Brain pericyte (primary cell): ENCODE results near the gene FOS.
A peak's percentile ranks its signal among the peaks of the same experiment; 100 is the strongest.

Source experiments
- DNase-seq: peaks from one replicate; pipeline ENCODE4 v3.0.0-alpha.2; 2012; ENCODE audit warnings: low read depth, low spot score

The FOS gene

DNA sequence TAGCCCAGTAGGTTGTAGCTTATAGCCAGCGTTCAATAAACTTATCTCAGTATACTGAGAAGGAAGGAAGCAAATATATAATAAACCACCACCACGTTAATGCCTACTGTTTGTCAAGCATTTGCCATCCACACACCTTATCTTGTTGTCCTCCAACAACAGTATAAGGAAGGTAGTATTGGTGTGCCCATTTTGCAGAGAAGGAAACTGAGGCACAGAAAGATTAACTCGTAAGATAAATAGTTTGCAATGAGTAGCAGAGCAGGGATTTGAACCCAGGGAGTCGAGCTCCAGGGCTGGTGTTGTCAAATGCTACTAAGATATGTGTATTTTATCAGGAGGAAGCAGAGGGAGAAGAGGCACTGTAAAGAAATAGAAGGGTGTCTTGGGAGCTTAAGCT lies 27.8 kb upstream of the FOS start:
- no peak for DNase-seq

DNA sequence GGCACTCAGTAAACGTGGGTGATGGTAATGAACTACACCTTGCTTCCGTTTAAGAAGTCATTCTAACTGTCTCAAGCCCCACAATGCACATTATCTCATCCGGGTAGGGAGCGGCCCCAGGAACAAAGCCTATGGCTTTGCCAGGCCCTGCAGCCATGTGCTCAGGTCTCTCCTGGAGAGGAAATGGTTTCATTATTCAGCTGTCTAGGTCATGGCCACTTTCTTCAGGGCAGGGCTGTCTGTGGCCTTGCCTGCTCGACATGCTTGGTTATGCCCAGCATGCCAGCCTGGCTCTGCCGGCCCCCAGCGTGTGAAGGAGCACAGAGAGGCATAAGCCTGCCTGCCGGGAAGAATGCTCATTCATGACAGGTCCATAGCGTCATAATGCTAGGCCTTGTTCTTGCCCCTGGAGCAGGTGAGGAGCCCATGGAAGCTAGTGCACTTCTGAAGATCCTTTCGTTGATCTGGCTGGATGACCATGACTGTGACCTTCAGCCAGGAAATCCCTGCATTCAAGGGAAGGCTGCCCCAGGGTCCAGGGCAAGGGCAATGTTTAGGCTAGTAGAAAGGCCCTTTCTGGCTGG lies 26.3 kb upstream of the FOS start:
- no peak for DNase-seq

DNA sequence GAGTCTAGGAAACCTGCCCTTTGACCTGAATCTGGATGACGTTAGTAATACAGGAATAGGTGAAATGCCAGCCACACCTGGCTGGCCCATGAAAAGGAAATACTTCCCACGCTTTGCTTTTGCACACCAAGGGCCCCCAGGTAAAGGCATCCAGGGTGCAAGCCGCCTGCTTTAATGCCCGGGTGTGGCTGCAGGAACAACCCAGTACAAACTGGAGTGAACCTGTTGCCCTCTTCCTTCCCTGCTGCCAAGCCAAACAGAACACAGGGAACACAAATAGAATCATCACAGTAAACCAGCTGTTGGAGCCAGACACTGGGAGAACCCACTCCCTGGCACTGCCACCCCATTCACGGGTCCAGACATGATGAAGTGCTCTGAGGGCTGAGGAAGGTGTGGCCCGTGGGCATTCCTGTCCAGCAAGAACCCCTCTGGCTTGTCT lies 24.2 kb upstream of the FOS start:
- DNase-seq, result no peak

DNA sequence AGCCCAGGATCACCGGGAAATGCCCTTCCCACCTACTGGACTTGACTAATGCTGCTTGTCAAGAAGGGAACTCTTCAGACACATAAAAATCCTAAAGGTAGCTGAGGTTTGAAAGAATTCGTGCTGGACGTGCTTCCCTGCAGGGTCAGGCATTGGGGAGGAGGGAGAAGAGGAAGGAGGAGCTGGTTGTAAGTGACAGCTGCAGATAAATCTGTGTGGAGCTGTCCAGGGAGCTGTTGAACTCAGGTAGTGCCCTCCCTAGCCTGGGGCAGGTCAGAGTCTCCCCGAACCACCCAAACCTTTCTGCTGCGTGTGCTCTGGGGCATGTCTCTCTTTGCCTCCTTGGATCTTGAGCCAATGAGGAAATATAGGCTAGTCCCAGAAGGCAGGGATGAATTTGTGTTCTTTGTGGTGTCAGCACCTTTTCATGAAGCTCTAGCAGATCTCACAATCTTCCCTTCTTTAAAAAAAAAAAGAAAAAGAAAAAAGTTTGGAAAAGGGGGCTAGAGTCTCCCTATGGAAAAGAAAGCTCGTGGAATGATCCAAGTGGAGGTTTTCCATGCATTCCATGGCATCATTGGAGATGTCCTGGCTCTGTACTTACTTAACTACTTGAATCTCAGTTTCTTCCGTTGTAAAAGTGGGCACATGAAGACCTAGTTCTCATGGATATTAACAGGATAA lies 23.6 kb upstream of the FOS start:
- DNase-seq, result no peak

DNA sequence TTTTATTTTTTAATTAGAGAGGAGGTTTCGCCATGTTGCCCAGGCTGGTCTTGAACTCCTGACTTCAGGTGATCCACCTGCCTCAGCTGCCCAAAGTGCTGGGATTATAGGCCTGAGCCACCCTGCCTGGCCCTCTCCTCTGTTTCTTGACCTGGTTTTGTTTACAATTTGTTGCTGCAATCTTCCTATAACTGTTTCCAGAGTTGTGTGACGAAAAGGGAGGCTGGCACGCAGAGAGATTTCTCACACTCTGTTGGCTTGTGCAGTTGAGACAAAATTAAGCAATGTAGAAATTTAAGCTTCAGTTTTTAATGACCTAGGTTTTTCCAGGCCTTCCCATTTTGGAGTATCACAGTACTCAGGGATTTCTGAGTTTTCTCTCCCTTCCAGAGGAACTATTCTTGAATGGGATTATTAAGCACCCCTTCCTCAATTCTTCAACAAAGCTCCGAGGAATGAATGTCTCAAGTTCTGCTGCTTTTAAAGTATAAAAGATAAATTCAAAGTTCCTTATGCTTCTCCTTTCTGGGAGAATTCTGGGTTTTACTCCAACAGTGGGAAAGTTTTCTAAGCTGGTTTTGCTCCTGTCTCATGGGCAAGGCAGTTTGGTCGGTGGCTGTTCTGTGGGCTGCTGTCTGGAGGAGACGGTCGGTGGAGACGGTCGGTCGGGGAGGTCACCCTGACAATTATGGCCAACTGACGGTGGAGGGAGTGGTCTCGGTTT lies 20.4 kb upstream of the FOS start:
- no peak for DNase-seq

DNA sequence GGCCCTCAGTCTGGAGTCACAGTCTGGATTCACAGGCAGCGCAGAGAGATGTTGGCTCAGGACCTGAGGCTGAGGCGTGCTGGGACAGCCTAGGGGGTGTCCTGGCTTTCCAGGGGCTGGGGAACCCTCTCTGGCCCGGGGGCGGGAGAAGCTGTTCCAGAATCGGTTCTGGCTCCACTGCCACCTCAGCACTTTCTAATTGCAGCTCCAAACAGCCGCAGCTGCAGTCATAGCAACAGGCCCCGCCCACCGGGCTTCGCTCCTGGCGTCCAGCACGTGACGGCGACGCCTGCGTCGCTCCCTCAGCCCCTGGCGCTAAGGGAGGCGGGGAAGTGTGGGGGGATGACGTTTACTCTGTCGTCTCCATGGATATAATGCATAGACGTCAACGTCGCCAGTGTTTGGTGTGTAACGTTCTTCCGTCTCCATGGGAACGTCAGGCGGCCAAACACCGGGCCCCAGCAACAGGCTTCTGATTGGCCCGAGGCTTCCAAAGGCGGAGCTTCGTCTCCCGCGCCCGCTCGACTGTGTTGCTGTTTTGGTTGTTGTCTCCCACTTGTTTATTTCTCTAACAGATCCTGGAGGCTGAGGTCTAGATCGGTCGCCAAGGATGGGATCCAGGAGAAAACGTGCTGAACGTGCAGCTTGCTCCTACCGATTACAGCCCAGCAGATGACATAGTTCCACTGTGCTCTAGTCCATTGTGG lies 19.7 kb upstream of the FOS start:
- DNase-seq, result peak; percentile 100

DNA sequence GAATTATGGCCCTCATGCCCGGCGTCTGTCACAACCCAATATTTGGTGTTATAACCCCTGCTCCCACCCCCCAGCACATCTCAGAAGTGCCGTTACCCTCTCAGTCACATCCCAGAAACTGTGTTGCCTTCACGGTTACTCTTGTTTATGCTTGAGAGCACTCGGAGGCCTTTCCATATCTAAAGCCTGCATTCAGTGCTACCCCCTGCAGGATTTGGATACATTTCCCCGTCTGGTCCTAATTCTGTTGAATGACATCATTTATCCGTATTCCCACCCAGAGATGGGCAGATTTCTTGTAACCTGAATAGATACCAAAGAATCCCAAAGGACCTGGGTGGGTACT lies 19.1 kb upstream of the FOS start:
- no peak for DNase-seq

DNA sequence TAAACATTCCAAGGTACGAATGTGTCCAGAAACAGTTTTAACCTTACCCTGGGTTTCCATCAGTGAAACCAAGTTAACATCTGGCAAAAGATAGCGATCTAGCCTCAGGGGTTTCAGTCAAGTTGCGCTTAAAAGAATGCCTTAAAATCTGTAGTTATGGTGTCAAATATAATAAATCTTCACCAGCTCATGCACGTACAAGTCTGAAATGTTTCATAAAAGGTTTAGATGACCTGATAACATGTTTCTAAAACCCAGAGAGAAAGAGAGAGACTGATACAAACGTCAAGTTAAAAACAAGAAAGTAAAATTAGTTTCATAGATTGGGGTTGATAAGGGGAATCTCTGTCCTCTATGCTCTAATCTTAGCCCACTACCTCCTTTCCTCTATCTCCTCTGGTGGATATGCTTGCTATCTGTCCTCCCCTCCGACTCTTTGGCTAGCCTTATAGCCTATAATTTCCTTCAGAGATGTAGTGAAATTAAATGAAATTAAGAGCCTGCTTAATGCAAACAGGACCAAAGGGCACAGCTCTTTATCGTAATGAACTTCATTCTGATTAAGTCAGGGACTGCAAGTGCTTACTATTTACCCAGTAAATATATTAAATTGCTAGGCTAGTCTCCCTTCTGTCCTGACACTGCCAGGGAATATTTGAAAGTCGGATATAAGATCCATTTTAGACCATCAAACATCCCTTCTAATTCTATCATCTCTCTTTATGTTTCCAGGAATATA lies 18.4 kb upstream of the FOS start:
- no peak for DNase-seq

DNA sequence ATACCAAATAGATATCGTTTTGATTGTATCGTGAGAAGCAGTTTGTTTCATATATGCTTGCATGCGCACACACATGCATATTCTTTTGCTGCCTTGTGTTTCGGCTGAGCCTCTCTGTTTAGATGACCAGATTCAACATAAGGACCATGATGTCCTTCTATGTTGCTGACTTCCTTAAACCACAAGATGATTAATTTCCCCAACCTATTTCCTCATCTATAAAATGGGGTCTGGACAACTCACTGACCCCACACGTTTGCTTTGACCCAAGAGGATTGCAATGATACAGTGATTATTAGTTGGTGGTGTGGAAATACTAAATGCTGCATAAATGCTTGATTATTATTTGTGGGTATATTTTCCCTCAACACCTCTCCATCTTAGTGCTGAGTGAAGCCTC lies 16.8 kb upstream of the FOS start:
- DNase-seq, result no peak

DNA sequence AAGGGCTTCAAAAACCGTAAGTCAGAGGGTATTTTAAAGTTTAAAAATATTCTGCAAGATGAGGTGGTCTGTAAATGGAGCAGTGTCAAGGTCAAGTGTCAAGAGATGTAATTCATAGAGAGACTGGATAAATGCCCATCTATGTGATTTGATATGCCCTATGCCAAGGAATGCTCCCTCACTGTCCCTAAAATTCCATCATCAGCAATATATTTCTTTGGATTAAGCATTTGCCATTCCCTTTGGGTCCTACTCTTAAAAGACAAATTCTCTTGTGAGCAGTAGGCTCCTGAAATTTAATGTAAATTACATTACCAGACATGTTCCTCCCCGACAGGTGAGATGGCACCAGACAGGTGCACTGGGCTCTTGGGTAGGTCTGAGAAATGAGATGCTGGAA lies 16.0 kb upstream of the FOS start:
- DNase-seq, result no peak

DNA sequence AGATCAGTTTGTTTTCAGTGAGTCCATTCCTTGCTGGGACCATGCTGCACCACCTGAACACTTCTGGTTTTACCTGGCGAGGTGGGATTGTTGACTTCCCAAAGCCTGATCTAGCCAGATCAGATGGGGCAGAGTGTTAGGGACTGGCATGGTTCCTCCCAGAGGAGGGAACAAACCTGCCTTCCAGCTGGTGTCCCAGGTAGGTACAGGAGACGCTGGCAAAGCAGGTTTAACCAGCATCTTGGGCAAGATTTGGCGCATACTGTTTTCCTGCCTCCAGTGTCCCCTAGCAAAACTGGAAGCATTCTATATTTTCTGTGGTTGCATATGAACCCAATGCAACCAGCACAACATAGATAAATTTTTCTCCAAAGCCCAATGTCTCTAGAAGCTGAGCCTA lies 14.6 kb upstream of the FOS start:
- DNase-seq, result no peak

DNA sequence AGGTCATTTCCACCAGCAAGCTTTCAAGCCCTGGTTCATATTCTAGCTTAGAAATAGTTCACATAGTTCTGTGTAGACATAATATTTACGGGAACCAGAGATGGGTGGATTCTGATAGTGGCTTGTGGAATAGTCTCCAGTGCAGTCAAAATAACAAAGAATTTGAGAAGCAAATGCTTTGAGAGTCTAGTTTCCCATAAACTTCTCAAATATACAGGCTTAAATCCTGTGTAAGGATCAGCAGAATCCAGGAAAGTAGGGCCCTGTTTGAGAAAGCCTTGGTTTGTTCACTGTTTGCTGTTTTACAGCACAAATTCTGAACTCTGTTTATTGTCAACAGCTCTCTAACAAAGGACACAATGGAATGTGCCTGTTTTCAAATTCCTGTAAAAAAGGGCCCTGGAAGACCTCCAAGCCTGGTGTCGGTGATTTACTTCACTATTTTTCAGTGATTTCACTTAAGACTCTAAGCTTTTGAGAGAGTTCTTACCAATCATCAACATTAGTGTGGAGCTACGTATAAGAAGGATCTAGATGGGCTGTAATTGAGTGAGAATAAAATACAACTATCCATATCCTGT lies 11.4 kb upstream of the FOS start:
- DNase-seq, result no peak

DNA sequence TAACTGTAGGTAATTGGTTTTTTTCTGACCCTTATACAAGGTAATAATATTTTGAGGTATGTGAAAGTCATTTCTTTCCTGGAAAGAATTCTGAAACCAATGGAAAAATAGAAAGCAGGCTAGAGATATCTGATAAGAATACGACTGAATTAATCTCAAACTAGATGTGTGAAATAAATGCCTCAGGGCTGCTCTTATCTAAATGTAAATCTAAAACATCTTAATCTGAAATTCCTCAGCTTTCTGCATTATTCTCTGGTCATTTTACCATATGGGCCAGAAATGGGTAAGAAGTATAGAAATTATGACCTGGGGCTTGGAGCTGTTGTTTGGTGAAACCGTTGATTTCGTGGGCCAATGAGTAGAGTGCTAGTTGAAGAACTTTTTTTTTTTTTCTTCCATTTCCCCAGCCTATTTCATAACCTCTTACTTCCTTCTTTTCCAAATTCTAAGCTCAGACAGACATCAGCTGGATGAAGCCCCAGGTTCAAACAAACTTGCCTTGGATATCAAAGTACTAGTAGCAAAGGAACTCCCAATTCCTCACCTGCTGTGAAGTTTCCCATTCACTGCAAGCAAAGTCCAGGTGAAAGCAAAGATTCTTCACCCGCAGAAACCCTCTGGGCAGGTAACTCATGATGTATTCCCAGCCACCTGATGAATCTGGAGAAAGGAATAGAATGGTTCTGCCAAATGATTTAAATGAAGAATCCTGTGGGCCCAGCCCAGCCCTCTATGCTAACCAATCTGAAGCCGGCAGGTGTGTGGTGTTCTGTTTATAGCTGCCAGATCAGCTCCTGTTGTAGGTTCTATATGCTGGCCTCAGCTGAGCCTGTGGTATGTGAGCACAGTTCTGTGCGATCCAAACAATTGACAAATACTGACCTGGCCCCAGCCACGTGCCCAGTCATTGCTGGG lies 9.7 kb upstream of the FOS start:
- DNase-seq, result no peak

DNA sequence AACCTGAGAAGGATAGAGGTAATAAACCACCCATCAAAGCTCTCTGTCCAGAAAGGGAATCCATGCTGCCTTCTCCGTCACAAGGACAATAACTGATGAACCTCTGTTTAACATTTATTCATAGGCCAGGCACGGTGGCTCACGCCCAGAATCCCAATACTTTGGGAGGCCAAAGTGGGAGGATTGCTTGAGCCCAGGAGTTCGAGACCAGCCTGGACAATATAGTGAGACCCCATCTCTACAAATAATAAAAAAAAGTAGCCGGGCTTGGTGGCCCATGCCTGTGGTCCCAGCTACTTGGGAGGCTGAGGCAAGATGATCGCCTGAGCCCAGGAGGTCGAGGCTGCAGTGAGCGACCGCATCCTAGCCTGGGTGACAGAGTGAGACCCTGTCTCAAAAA lies 7.1 kb upstream of the FOS start:
- DNase-seq, result no peak

DNA sequence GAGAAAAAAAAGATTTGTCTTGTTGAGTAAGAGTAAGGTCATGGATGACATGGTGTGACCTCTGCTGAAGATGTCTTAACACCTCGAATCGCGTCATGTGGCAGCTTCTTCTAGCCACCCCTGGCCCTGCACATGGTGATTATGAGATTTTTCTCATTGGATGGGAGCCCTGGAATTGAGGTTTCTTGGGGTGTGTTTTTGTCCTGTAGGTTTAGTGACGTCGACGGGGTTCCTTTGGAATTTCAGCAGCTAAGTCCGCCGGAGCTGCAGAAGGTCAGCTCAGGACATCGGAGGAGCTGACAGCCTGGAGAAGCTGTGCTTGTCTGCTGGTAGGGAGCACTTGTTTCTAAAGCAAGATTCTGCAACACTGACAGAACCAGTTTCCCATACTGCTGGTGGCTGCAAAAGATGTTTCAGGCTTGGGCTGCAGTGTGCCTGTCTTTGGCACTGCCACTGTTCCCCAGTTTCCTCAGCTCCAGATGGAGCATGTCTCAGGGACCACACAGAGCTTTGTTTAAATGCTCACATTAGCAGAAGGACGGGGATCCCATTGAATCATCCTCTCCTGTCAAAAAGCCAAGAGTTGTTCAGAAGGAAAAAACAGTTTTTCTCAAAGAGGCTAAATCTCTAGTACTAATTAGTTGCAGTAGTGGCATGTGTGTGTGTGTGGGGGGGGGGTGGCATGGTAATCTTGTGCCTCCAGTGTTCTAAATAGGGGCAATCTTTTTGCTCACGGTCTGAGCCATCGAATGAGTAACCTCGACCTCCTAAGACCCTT lies 5.2 kb upstream of the FOS start:
- no peak for DNase-seq

DNA sequence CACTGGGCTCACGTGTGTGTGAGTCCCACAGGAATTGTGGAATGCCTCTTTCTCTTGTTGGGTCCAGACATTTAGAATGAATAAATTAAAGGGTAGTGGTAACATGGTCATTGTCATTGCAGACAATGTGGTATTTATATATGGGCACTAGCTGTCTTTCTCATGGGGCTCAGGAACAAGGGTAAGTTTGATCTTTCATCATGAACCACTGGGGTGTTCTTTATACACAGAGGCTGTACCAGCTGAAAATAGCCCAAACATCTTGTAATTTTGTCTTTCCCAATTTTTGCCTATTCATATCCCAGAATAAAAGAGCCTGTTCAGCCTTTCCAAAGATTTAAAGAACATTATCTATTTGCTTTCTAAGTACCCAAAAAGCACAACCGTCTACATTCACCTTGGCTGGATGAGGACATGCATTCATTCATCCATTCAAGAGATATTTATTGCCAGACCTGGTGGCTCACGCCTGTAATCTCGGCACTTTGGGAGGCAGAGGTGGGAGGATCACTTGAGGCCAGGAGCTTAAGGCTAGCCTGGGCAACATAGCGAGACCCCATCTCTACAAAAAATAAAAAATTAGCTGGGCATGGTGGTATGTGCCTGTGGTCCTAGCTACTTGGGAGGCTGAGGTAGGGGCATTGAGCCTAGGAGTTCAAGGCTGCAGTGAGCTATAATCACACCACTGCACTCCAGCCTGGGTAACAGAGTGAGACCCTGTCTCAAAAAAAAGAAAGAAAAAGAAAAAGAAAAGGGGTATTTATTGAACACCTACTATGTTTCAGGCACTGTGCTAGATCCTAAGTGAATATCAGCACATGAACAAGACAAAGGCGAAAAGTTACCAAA lies 4.4 kb upstream of the FOS start:
- no peak for DNase-seq

DNA sequence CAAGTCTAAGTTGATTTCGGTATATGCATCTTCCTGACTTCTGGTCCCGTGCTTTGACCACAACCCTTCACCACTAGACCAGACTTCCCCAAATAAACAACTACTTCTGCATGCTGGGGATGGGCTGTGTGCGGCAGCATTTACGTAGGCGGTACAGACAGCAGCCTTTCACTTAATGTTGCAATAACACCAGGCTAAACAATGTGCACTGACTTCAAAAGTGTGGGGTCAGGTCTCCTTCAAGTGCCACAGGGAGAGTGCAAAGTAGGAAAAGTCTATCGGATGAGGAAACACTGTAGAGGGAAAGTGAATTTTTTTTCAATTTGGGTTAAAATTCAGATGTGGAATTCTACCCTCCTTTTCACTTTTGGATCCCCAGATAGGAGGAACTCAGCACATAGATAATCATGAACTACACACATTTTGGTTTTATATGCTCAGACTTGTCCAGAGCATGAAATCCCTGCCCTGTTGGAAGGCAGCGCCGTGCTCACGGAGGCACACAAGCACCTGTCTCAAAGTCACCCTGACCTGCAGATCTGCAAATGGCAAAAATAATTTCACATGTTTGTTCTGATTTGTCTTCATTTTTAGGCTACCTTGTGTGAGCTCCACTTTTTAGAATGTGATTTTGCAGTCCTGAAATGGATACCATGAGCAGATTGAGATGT lies 3.6 kb upstream of the FOS start:
- DNase-seq, result no peak

DNA sequence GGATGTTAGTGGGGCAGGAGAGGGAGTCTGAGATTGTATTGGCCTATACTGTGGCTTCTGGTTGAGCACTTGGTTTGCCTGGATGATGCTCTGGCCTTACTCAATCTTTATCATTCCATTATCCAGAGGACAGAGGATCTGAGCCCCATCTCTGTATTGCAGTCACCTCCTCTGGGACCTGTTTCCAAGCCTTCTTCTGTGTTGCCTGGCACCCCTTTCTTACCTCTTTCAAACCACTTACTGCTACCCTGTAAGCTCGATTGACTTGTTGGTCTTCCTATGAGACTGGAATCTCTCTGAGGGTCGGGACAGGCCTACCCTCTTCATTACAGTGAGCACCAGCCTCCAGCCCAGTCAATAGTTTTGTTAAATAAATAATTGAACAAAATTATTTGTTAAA lies 3.0 kb upstream of the FOS start:
- DNase-seq, result no peak
